Tibial artery (tissue), 4 donors: ENCODE data around the gene SF3B3.
A peak's percentile ranks its signal among the peaks of the same experiment; 100 is the strongest.

Experiments used
- DNase-seq, 2 donors: peaks; one replicate each; pipeline ENCODE4 v3.0.0-alpha.2; 2019
- H3K27ac ChIP-seq, 2 donors: fragments of 200-600 bp; sonication (generic) in 1 of 2; 1 replicate in 1 of 2; 2 replicates in 1 of 2; pipeline ENCODE4 v1.5.1; 2018 to 2019; ENCODE audit warnings: mild to moderate bottlenecking in 1 of 2
- H3K27me3 ChIP-seq, 2 donors: fragments of 200-600 bp; sonication (generic) in 1 of 2; one replicate each; pipeline versions ENCODE4 v1.5.1 to v1.6.0; 2016 to 2019
- H3K36me3 ChIP-seq, 3 donors: fragments of 200-600 bp; sonication (generic) in 2 of 3; one replicate each; pipeline ENCODE4 v1.5.1; 2016 to 2019; ENCODE audit warnings: mild to moderate bottlenecking in 2 of 3
- H3K4me1 ChIP-seq, 4 donors: fragments of 200-600 bp; sonication (generic) in 2 of 4; 1 replicate in 3 of 4; 2 replicates in 1 of 4; pipeline ENCODE4 v1.5.1; 2016 to 2019
- H3K4me3 ChIP-seq, 2 donors: fragments of 200-600 bp; sonication (generic) in 1 of 2; 1 replicate in 1 of 2; 2 replicates in 1 of 2; pipeline ENCODE4 v1.5.1; 2018 to 2019; ENCODE audit warnings: mild to moderate bottlenecking in 2 of 2
- H3K9me3 ChIP-seq, 3 donors: fragments of 200-600 bp; sonication (generic) in 1 of 3; one replicate each; pipeline ENCODE4 v1.5.1; 2016 to 2019
- intact Hi-C: fragments of 100-400 bp; cut with DNase I; formaldehyde crosslinking; loops from one replicate; pipeline ENCODE4 v1.15.0; 2023; ENCODE audit warnings: low total_unique reads
- TF ChIP-seq, protein P1 (sequence below), 2 experiments: fragments of 200-600 bp in 1 of 2; fragments of 450-650 bp in 1 of 2; IDR thresholded peaks; one replicate each; pipeline ENCODE4 v1.5.1; 2017 to 2019; ENCODE audit warnings: antibody characterized with exemption in 2 of 2, mild to moderate bottlenecking in 1 of 2, moderate library complexity in 1 of 2

Gene SF3B3

DNA sequence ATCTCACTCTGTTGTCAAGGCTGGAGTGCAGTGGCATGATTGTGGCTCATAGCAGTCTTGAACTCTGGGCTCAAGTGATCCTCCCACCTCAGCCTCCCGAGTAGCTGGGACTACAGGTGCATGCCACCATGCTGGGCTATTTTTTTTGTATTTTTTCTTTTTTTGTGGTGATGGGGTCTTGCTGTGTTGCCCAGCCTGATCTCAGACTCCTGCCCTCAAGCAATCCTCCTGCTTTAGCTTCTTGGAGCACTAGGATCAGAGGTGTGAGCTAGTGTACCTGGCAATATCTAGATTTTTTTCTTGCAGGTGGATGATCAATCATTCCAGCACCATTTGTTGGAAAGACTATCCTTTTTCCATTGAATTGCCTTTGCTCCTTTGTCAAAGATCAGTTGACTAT lies 69.9 kb downstream of the SF3B3 start:
- TF ChIP-seq, protein P1, sequence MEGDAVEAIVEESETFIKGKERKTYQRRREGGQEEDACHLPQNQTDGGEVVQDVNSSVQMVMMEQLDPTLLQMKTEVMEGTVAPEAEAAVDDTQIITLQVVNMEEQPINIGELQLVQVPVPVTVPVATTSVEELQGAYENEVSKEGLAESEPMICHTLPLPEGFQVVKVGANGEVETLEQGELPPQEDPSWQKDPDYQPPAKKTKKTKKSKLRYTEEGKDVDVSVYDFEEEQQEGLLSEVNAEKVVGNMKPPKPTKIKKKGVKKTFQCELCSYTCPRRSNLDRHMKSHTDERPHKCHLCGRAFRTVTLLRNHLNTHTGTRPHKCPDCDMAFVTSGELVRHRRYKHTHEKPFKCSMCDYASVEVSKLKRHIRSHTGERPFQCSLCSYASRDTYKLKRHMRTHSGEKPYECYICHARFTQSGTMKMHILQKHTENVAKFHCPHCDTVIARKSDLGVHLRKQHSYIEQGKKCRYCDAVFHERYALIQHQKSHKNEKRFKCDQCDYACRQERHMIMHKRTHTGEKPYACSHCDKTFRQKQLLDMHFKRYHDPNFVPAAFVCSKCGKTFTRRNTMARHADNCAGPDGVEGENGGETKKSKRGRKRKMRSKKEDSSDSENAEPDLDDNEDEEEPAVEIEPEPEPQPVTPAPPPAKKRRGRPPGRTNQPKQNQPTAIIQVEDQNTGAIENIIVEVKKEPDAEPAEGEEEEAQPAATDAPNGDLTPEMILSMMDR (IDR thresholded peaks at IDR 0.05): no peak
- no peak overlapping the region for H3K4me3 ChIP-seq
- DNase-seq: no peak
- intact Hi-C loops: no loop called here
- no peaks in the 10 kb centered on the region for H3K27me3 ChIP-seq
- peaks cover 5 to 68% (median 45%) of the 10 kb centered on the region in 4 donors for H3K4me1 ChIP-seq
- H3K9me3 ChIP-seq: no peaks in the 10 kb centered on the region
- H3K27ac ChIP-seq: peak overlapping the region in 1 of 2 donors; percentile 95
- H3K36me3 ChIP-seq: no peaks in the 10 kb centered on the region

GRCh38 chr16:70594569-70594968 lies 71.0 kb downstream of the SF3B3 start:
- TF ChIP-seq, protein P1 (IDR thresholded peaks at IDR 0.05): no peak
- peak overlapping the region; percentile 57 to 95 for H3K27ac ChIP-seq
- intact Hi-C loops: no loop called here

GRCh38 chr16:70597135-70597835 lies 73.7 kb downstream of the SF3B3 start:
- Histone ChIP-seq H3K27ac (no peak overlapping the region), H3K9me3 (no peaks in the 10 kb centered on the region), H3K4me3 (no peak overlapping the region), H3K27me3 (no peaks in the 10 kb centered on the region), H3K4me1 (peaks cover under 1 to 30% (median 18%) of the 10 kb centered on the region in 4 donors), H3K36me3 (no peaks in the 10 kb centered on the region)
- intact Hi-C loops: no loop called here
- DNase-seq: no peak
- TF ChIP-seq, protein P1 (IDR thresholded peaks at IDR 0.05): no peak

More at GRCh38 chr16:70594569-70594968, 71.0 kb downstream of the SF3B3 start:
- peak; percentile 68 to 86 for DNase-seq
- Histone ChIP-seq H3K4me3 (no peak overlapping the region), H3K4me1 (peaks cover 5 to 58% (median 39%) of the 10 kb centered on the region in 4 donors), H3K27me3 (no peaks in the 10 kb centered on the region), H3K36me3 (no peaks in the 10 kb centered on the region), H3K9me3 (no peaks in the 10 kb centered on the region)

GRCh38 chr16:70598937-70599503 lies 75.4 kb downstream of the SF3B3 start:
- intact Hi-C loops: no loop called here
- Histone ChIP-seq H3K27ac (no peak overlapping the region), H3K27me3 (no peaks in the 10 kb centered on the region), H3K4me1 (peaks cover 0 to 14% (median 12%) of the 10 kb centered on the region in 4 donors), H3K36me3 (no peaks in the 10 kb centered on the region), H3K9me3 (no peaks in the 10 kb centered on the region), H3K4me3 (no peak overlapping the region)
- no peak for DNase-seq
- TF ChIP-seq, protein P1 (IDR thresholded peaks at IDR 0.05): no peak

- intact Hi-C loops: no loop called here
- DNase-seq: no peak
- no peak overlapping the region for H3K4me3 ChIP-seq
- no peak overlapping the region for H3K27ac ChIP-seq
- H3K27me3 ChIP-seq: no peaks in the 10 kb centered on the region
- H3K9me3 ChIP-seq: no peaks in the 10 kb centered on the region
- H3K4me1 ChIP-seq: peaks cover 0 to 8% (median 0%) of the 10 kb centered on the region in 4 donors
- TF ChIP-seq, protein P1 (IDR thresholded peaks at IDR 0.05): no peak
- H3K36me3 ChIP-seq: no peaks in the 10 kb centered on the region
Observed at GRCh38 chr16:70600730-70601129, 77.1 kb downstream of the SF3B3 start.
